Nephron progenitor cell (in vitro differentiated cells): ENCODE measurements around the gene COL1A2.

Experiments
- DNase-seq: peaks from one replicate; pipeline ENCODE4 v3.0.0; 2021
- H3K27ac Mint-ChIP-seq: 2 replicates; pipeline ENCODE4 v1.8.0; 2021; ENCODE audit warnings: mild to moderate bottlenecking, moderate library complexity, mixed read lengths
- H3K27me3 Mint-ChIP-seq: 2 replicates; pipeline ENCODE4 v1.8.0; 2021; ENCODE audit warnings: mild to moderate bottlenecking, low read depth, mixed read lengths; ENCODE audit not compliant: poor library complexity
- H3K36me3 Mint-ChIP-seq: 2 replicates; pipeline ENCODE4 v1.8.0; 2021; ENCODE audit warnings: low read depth, mixed read lengths
- H3K4me1 Mint-ChIP-seq: 2 replicates; pipeline ENCODE4 v1.8.0; 2021; ENCODE audit warnings: mixed read lengths
- H3K4me3 Mint-ChIP-seq: 2 replicates; pipeline ENCODE4 v1.8.0; 2021; ENCODE audit warnings: mild to moderate bottlenecking, moderate library complexity, mixed read lengths
- H3K9me3 Mint-ChIP-seq: 2 replicates; pipeline ENCODE4 v1.8.0; 2021; ENCODE audit warnings: mild to moderate bottlenecking, moderate library complexity, mixed read lengths
- TF ChIP-seq, protein P1 (sequence below): fragments of 200-600 bp; sonication (generic); IDR thresholded peaks from 2 replicates; pipeline ENCODE4 v1.5.0; 2021; ENCODE audit warnings: antibody characterized with exemption

The COL1A2 gene

GRCh38 chr7:94432281-94432670 is 37.6 kb downstream of the COL1A2 start:
- TF ChIP-seq, protein P1, sequence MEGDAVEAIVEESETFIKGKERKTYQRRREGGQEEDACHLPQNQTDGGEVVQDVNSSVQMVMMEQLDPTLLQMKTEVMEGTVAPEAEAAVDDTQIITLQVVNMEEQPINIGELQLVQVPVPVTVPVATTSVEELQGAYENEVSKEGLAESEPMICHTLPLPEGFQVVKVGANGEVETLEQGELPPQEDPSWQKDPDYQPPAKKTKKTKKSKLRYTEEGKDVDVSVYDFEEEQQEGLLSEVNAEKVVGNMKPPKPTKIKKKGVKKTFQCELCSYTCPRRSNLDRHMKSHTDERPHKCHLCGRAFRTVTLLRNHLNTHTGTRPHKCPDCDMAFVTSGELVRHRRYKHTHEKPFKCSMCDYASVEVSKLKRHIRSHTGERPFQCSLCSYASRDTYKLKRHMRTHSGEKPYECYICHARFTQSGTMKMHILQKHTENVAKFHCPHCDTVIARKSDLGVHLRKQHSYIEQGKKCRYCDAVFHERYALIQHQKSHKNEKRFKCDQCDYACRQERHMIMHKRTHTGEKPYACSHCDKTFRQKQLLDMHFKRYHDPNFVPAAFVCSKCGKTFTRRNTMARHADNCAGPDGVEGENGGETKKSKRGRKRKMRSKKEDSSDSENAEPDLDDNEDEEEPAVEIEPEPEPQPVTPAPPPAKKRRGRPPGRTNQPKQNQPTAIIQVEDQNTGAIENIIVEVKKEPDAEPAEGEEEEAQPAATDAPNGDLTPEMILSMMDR, result no peak
- DNase-seq, result no peak
- Mint-ChIP-seq H3K4me1 (peaks cover 13% of the 10 kb centered on the region), H3K36me3 (peaks cover 34% of the 10 kb centered on the region), H3K27ac (no peak overlapping the region), H3K9me3 (no peaks in the 10 kb centered on the region), H3K27me3 (no peaks in the 10 kb centered on the region), H3K4me3 (no peak overlapping the region)

DNA sequence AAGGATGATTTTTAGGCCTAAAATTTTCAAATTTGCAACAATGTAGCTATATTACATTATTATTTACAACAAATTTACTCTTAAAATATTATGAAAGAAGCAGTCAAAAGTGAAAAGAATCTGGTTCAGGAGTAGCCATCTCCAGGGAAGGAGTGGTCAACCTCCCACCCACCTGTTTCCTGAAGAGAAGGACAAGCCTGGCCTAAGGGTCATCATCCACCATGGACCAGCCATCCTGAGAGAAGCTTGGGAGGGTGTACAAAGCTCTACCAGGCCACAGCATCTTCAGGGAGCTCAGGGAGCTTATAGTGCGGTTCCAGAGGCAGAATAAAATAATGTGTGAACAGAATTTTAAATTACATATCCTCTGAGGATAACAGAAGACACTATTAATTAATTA is 38.1 kb downstream of the COL1A2 start:
- Mint-ChIP-seq H3K36me3 (peaks cover 30% of the 10 kb centered on the region), H3K4me1 (peaks cover 17% of the 10 kb centered on the region), H3K27me3 (no peaks in the 10 kb centered on the region), H3K27ac (no peak overlapping the region), H3K9me3 (no peaks in the 10 kb centered on the region), H3K4me3 (no peak overlapping the region)
- TF ChIP-seq, protein P1, result no peak
- DNase-seq, result no peak

DNA sequence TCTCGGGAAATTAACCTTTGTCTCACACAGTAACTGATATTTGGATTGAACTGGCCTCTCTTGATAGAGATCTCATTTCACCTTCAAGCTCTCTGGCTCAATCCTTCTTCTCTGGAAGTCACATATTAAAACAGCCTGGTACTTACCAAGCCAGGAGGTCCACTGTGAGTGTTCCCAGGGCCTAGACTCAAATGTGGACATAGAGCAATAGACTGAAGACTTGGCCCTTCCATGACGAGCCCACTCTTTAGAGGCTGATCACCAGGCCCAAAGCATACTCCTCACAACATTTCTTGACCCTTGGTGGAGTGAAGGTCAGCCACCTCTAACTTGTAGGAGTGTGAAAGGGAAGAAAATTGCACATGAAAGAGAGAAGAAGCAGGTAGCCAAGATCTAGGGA is 38.5 kb downstream of the COL1A2 start:
- H3K27ac Mint-ChIP-seq, result no peak overlapping the region
- H3K4me1 Mint-ChIP-seq, result peaks cover 21% of the 10 kb centered on the region
- DNase-seq, result no peak

GRCh38 chr7:94434042-94434441 is 39.3 kb downstream of the COL1A2 start:
- Mint-ChIP-seq H3K36me3 (peaks cover 17% of the 10 kb centered on the region), H3K9me3 (no peaks in the 10 kb centered on the region)

More for the DNA sequence above, 38.5 kb downstream of the COL1A2 start:
- H3K9me3 Mint-ChIP-seq, result no peaks in the 10 kb centered on the region
- TF ChIP-seq, protein P1, result no peak
- peaks cover 3% of the 10 kb centered on the region for H3K27me3 Mint-ChIP-seq
- peaks cover 25% of the 10 kb centered on the region for H3K36me3 Mint-ChIP-seq
- H3K4me3 Mint-ChIP-seq, result no peak overlapping the region

DNA sequence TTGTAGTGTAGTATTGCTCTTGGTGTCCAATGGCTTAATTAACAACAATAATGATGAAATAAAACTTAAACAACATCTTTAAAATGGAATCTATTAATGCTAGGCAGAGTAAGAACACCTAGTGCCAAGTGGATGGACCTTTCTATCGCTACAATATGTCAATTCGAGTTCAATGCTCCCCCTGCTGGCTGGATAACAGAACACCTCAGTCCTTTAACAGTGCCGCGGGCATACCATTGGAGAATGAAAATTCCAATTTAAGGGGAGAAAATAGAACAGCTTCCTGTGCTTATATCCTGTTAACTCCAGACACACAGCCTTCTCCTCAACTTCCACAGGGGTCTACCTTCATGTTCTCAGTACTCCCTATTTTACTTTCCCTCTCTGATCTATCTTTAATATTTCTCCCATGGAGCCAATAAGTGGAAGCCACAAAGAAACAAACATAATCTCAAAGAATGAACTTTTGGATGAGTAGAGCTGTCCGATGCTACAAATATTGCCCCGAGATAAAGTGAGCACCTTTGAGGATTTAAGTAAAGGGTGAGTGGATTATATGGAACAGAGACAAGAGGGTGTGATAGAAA is 41.4 kb downstream of the COL1A2 start:
- H3K4me3 Mint-ChIP-seq, result no peak overlapping the region
- peaks cover 49% of the 10 kb centered on the region for H3K4me1 Mint-ChIP-seq
- H3K27ac Mint-ChIP-seq, result no peak overlapping the region
- no peaks in the 10 kb centered on the region for H3K9me3 Mint-ChIP-seq
- TF ChIP-seq, protein P1, result peak; percentile 85
- H3K27me3 Mint-ChIP-seq, result peaks cover 3% of the 10 kb centered on the region
- DNase-seq, result peak; percentile 65
- H3K36me3 Mint-ChIP-seq, result no peaks in the 10 kb centered on the region

More at GRCh38 chr7:94434042-94434441, 39.3 kb downstream of the COL1A2 start:
- Mint-ChIP-seq H3K4me1 (peaks cover 29% of the 10 kb centered on the region), H3K27me3 (peaks cover 3% of the 10 kb centered on the region), H3K4me3 (no peak overlapping the region), H3K27ac (no peak overlapping the region)
- TF ChIP-seq, protein P1, result no peak
- DNase-seq, result no peak

- Mint-ChIP-seq H3K4me1 (peaks cover 49% of the 10 kb centered on the region), H3K27ac (no peak overlapping the region), H3K9me3 (no peaks in the 10 kb centered on the region), H3K4me3 (no peak overlapping the region), H3K36me3 (no peaks in the 10 kb centered on the region), H3K27me3 (peaks cover 3% of the 10 kb centered on the region)
- no peak for DNase-seq
- TF ChIP-seq, protein P1, result no peak
Measured at GRCh38 chr7:94436700-94437099, 42.0 kb downstream of the COL1A2 start.
